IMR-90 (cell line): ENCODE measurements around the gene SYT11. TPM values are rescaled to one million over a fixed set of nuclear protein-coding genes. Genes with fewer than 3 reads are reported as not detected.
"Not testable (repeated sequence)": the region's sequence is repeated elsewhere in the genome, so short reads cannot be mapped to it uniquely, and the experiment has no call there.

Experiments used
- ATAC-seq: fragments of 200-7000 bp; cut with Tn5 transposase; 2 replicates; pipeline ENCODE4 v1.9.1; 2020; ENCODE audit warnings: low read depth, mild to moderate bottlenecking, moderate library complexity
- BruUV-seq: library from RNA; stranded (reverse); fragments of 400-500 nt; replicated peaks from 2 replicates; lab custom pipeline; 2021; lab: Mats Ljungman, UMichigan
- CTCF ChIA-PET: fragments of 300-600 bp; formaldehyde crosslinking; extraction: SDS; loops from one replicate; lab custom pipeline; 2021; ENCODE audit warnings: antibody characterized with exemption; lab: Yijun Ruan, JAX
- POLR2A ChIA-PET: fragments of 300-600 bp; sonication (Branson Sonifier 250); formaldehyde crosslinking; loops from one replicate; lab custom pipeline; 2022; ENCODE audit warnings: antibody characterized with exemption; ENCODE audit not compliant: unreplicated experiment; lab: Charles Lee
- DNase-seq: peaks from one replicate; pipeline ENCODE4 v3.0.0; 2013
- H2AFZ ChIP-seq: replicated peaks from 2 replicates; pipeline ENCODE3; 2013; ENCODE audit warnings: low read length, mild to moderate bottlenecking; ENCODE audit not compliant: poor library complexity
- H2AK5ac ChIP-seq: 2 replicates; pipeline ENCODE4 v1.6.1; 2013; ENCODE audit warnings: low read depth, low read length, inconsistent platforms
- H2AK9ac ChIP-seq: replicated peaks from 2 replicates; pipeline ENCODE3; 2013; ENCODE audit warnings: mild to moderate bottlenecking, low read depth, low read length, moderate library complexity; ENCODE audit not compliant: poor library complexity
- H2BK120ac ChIP-seq: 2 replicates; pipeline ENCODE4 v1.6.1; 2013; ENCODE audit warnings: low read depth, low read length, inconsistent platforms
- H2BK15ac ChIP-seq: 3 replicates; pipeline ENCODE4 v1.6.1; 2013; ENCODE audit warnings: low read depth, low read length, inconsistent platforms
- H2BK20ac ChIP-seq: 2 replicates; pipeline ENCODE4 v1.6.1; 2013; ENCODE audit warnings: low read depth, mild to moderate bottlenecking, inconsistent platforms, low read length, moderate library complexity
- H2BK5ac ChIP-seq: 2 replicates; pipeline ENCODE4 v1.6.1; 2013; ENCODE audit warnings: mild to moderate bottlenecking, low read depth, low read length, inconsistent platforms; ENCODE audit not compliant: poor library complexity, severe bottlenecking
- H3K14ac ChIP-seq: replicated peaks from 2 replicates; pipeline ENCODE4 v1.6.1; 2013; ENCODE audit warnings: low read depth, low read length, inconsistent platforms
- H3K18ac ChIP-seq: 2 replicates; pipeline ENCODE4 v1.6.1; 2013; ENCODE audit warnings: low read depth, low read length, control low read depth
- H3K23ac ChIP-seq: 2 replicates; pipeline ENCODE4 v1.6.1; 2013; ENCODE audit warnings: low read depth, low read length, inconsistent platforms
- H3K27ac ChIP-seq: 2 replicates; pipeline ENCODE4 v1.5.1; 2013; ENCODE audit warnings: mild to moderate bottlenecking, control low read depth, low read length; ENCODE audit not compliant: insufficient read depth
- H3K27me3 ChIP-seq: 2 replicates; pipeline ENCODE4 v1.6.1; 2013; ENCODE audit warnings: low read length; ENCODE audit not compliant: control insufficient read depth, insufficient read depth
- H3K36me3 ChIP-seq: 2 replicates; pipeline ENCODE4 v1.6.1; 2013; ENCODE audit warnings: low read length, mixed read lengths; ENCODE audit not compliant: control insufficient read depth, insufficient read depth
- H3K4ac ChIP-seq: 2 replicates; pipeline ENCODE4 v1.6.1; 2013; ENCODE audit warnings: low read depth, low read length, inconsistent platforms
- H3K4me1 ChIP-seq: 2 replicates; pipeline ENCODE4 v1.6.1; 2013; ENCODE audit warnings: low read length, mixed read lengths; ENCODE audit not compliant: control insufficient read depth, insufficient read depth
- H3K4me2 ChIP-seq: 2 replicates; pipeline ENCODE4 v1.6.1; 2013; ENCODE audit warnings: low read depth, mild to moderate bottlenecking, control low read depth, low read length, moderate library complexity
- H3K4me3 ChIP-seq: 2 replicates; pipeline ENCODE4 v1.5.1; 2013; ENCODE audit warnings: low read depth, mild to moderate bottlenecking, control low read depth, low read length, moderate library complexity; ENCODE audit not compliant: insufficient read depth
- H3K56ac ChIP-seq: 2 replicates; pipeline ENCODE4 v1.6.1; 2013; ENCODE audit warnings: low read length, inconsistent platforms; ENCODE audit not compliant: insufficient read depth; ENCODE audit errors: extremely low read depth
- H3K79me1 ChIP-seq, 2 experiments: 2 replicates each; pipeline ENCODE4 v1.6.1; 2013; ENCODE audit warnings: low read length in 2 of 2, inconsistent platforms in 1 of 2, low read depth in 1 of 2
- H3K9ac ChIP-seq: 2 replicates; pipeline ENCODE4 v1.6.1; 2013; ENCODE audit warnings: low read depth, low read length, control low read depth
- H3K9me1 ChIP-seq: 2 replicates; pipeline ENCODE4 v1.6.1; 2013; ENCODE audit warnings: low read length, inconsistent platforms; ENCODE audit not compliant: insufficient read depth
- H3K9me3 ChIP-seq: 2 replicates; pipeline ENCODE4 v1.6.1; 2013; ENCODE audit warnings: low read length; ENCODE audit not compliant: control insufficient read depth, insufficient read depth
- H4K20me1 ChIP-seq: 2 replicates; pipeline ENCODE4 v1.6.1; 2013; ENCODE audit warnings: low read length, inconsistent platforms; ENCODE audit not compliant: insufficient read depth
- H4K5ac ChIP-seq: 2 replicates; pipeline ENCODE4 v1.6.1; 2013; ENCODE audit warnings: mild to moderate bottlenecking, low read depth, low read length, control low read depth
- H4K8ac ChIP-seq, 2 experiments: 2 replicates each; pipeline ENCODE4 v1.6.1; 2013; ENCODE audit warnings: low read depth in 2 of 2, low read length in 2 of 2, control low read depth in 1 of 2, inconsistent platforms in 1 of 2
- H4K91ac ChIP-seq: 2 replicates; pipeline ENCODE4 v1.6.1; 2013; ENCODE audit warnings: low read depth, low read length, inconsistent platforms; ENCODE audit not compliant: insufficient read depth
- BHLHE40 ChIP-seq: fragments of 150-350 bp; IDR thresholded peaks from 2 replicates; pipeline ENCODE4 v1.6.1; 2016; ENCODE audit warnings: mild to moderate bottlenecking, low read depth, low read length
- CEBPB ChIP-seq: IDR thresholded peaks from 2 replicates; pipeline ENCODE4 v1.6.1; 2012; ENCODE audit warnings: low read depth, low read length, improper control_type of control experiment
- CHD1 ChIP-seq: IDR thresholded peaks from 2 replicates; pipeline ENCODE4 v1.6.1; 2012; ENCODE audit warnings: low read depth, low read length, improper control_type of control experiment
- FOS ChIP-seq: fragments of 150-350 bp; IDR thresholded peaks from 2 replicates; pipeline ENCODE4 v1.6.1; 2016; ENCODE audit warnings: low read depth, low read length
- MAFK ChIP-seq: IDR thresholded peaks from 2 replicates; pipeline ENCODE4 v1.6.1; 2012; ENCODE audit warnings: low read depth, low read length, improper control_type of control experiment
- MAZ ChIP-seq: IDR thresholded peaks from 2 replicates; pipeline ENCODE4 v1.6.1; 2012; ENCODE audit warnings: low read depth, mild to moderate bottlenecking, low read length, improper control_type of control experiment, moderate library complexity, borderline replicate concordance
- MXI1 ChIP-seq: IDR thresholded peaks from 2 replicates; pipeline ENCODE4 v1.6.1; 2012; ENCODE audit warnings: low read depth, mild to moderate bottlenecking, low read length, moderate library complexity, borderline replicate concordance
- NFE2L2 ChIP-seq: fragments of 150-350 bp; IDR thresholded peaks from 2 replicates; pipeline ENCODE4 v1.6.1; 2016; ENCODE audit warnings: low read depth, mild to moderate bottlenecking, low read length
- POLR2A ChIP-seq: IDR thresholded peaks from 2 replicates; pipeline ENCODE4 v1.6.1; 2012; ENCODE audit warnings: mild to moderate bottlenecking, low read depth, low read length
- RAD21 ChIP-seq: IDR thresholded peaks from 2 replicates; pipeline ENCODE4 v1.6.1; 2012; ENCODE audit warnings: low read length, improper control_type of control experiment
- RCOR1 ChIP-seq: IDR thresholded peaks from 2 replicates; pipeline ENCODE4 v1.6.1; 2012; ENCODE audit warnings: mild to moderate bottlenecking, low read length, improper control_type of control experiment; ENCODE audit not compliant: insufficient replicate concordance
- RFX5 ChIP-seq: IDR thresholded peaks from 2 replicates; pipeline ENCODE4 v1.8.0; 2012; ENCODE audit warnings: low read depth, mild to moderate bottlenecking, low read length, moderate library complexity
- SMC3 ChIP-seq: fragments of 150-350 bp; IDR thresholded peaks from 2 replicates; pipeline ENCODE4 v1.6.1; 2016; ENCODE audit warnings: low read depth, mild to moderate bottlenecking, antibody characterized with exemption, low read length, moderate library complexity
- WGBS, 2 experiments: methylation state at CpG; one replicate each; pipeline versions ENCODE4 v1.1.5 to v1.1.7; 2013; ENCODE audit warnings: missing lambda C conversion rate in 2 of 2; ENCODE audit not compliant: insufficient read length in 1 of 2; ENCODE audit errors: extremely low coverage in 2 of 2; 5-methylcytosine and 5-hydroxymethylcytosine counted together
- dilution Hi-C: fragments of 300-500 bp; cut with HindIII; formaldehyde crosslinking; loops from one replicate; pipeline ENCODE4 v1.14.3; 2018; ENCODE audit warnings: low sequenced_read_pairs; ENCODE audit not compliant: unreplicated experiment
- in situ Hi-C: fragments of 300-500 bp; cut with MboI; formaldehyde crosslinking; loops from 3 replicates; pipeline ENCODE4 v1.14.3; 2019; ENCODE audit warnings: low sequenced_read_pairs, inconsistent platforms, mixed read lengths
- intact Hi-C: fragments of 100-400 bp; cut with micrococcal nuclease; formaldehyde crosslinking; loops from 2 replicates; pipeline ENCODE4 v1.10.0; 2022
- polyA plus RNA-seq, 3 experiments: library from polyadenylated mRNA; depleted of rRNA; stranded (reverse); fragments of >200 nt; gene quantifications; 2 replicates each; pipeline ENCODE4 v1.2.3, GENCODE V29; 2012; ENCODE audit warnings: low replicate concordance in 1 of 3
- total RNA-seq: library from RNA; depleted of rRNA; stranded (reverse); fragments of >200 nt; gene quantifications from 2 replicates; pipeline ENCODE4 v1.2.3, GENCODE V29; 2012
- TF ChIP-seq, protein P1 (sequence below): fragments of 150-350 bp; IDR thresholded peaks from 2 replicates; pipeline ENCODE4 v1.6.1; 2017; ENCODE audit warnings: mild to moderate bottlenecking, antibody characterized with exemption, low read length, low read depth

The SYT11 gene
- total and polyA plus RNA-seq, 2 of the 4 experiments (the other 2 are of a cell fraction): 22.9 to 43.7 TPM

DNA sequence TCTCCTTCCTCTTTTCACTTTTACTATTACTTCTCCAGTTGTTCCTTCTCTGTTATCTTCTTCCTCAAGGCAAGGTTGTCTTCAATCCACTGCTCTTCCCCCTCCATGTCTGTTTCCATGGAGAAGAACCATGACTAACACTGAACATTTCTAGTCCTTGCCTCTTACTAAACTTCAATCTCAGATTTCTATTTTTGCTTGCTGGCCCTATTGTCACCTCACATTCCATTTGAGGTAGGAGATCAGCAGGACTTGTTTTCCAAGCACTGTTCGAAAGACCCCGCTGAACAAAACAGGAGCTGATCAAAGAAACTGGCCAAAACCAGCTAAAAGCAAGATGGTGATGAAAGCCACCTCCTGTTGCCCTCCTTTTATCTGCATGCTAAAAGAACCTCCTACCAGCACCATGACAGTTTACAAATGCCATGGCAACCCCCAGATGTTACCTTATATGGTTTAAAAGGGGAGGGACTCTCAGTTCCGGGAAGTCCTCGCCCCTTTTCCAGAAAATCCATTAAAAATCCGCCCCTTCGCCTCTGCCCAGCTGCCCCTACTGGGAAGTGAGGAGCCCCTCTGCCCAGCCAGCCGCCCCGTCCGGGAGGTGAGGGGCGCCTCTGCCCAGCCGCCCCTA is 25.0 kb upstream of the SYT11 start:
- in situ Hi-C loops: no loop called here

DNA sequence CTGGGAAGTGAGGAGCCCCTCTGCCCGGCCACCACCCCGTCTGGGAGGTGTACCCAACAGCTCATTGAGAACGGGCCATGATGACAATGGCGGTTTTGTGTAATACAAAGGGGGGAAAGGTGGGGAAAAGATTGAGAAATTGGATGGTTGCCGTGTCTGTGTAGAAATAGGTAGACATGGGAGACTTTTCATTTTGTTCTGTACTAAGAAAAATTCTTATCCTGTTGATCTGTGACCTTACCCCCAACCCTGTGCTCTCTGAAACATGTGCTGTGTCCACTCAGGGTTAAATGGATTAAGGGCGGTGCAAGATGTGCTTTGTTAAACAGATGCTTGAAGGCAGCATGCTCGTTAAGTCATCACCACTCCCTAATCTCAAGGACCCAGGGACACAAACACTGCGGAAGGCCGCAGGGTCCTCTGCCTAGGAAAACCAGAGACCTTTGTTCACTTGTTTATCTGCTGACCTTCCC is 24.4 kb upstream of the SYT11 start:
- H3K23ac ChIP-seq, H4K8ac ChIP-seq, DNase-seq, dilution Hi-C loops, H2BK15ac ChIP-seq, ATAC-seq, H3K9ac ChIP-seq, H3K14ac ChIP-seq, BruUV-seq, in situ Hi-C loops, H2BK5ac ChIP-seq, H3K18ac ChIP-seq, H4K91ac ChIP-seq, H3K27ac ChIP-seq, H3K4ac ChIP-seq, H3K9me3 ChIP-seq, H3K4me1 ChIP-seq, H2AFZ ChIP-seq, H2AK5ac ChIP-seq, H3K56ac ChIP-seq, POLR2A ChIA-PET, H4K20me1 ChIP-seq, H2BK120ac ChIP-seq, H4K5ac ChIP-seq, CTCF ChIA-PET, intact Hi-C loops, H3K27me3 ChIP-seq, H2AK9ac ChIP-seq, H3K4me2 ChIP-seq, H3K4me3 ChIP-seq, H2BK20ac ChIP-seq: not testable (repeated sequence)
- H3K36me3 ChIP-seq: peaks cover 10% of the 10 kb centered on the region
- H3K9me1 ChIP-seq: peaks cover 11% of the 10 kb centered on the region; the same call in 1 of the 2 replicates
- WGBS, 2 experiments: no CpG with 5 or more reads among the region's 9 CpGs
- H3K79me1 ChIP-seq: peaks cover 21 to 58% of the 10 kb centered on the region in 2 experiments

More for the DNA sequence above, 25.0 kb upstream of the SYT11 start:
- peaks cover 10% of the 10 kb centered on the region for H3K36me3 ChIP-seq
- peaks cover 3% of the 10 kb centered on the region for H4K20me1 ChIP-seq
- intact Hi-C loops: no loop called here
- no CpG with 5 or more reads among the region's 11 CpGs for WGBS, 2 experiments
- H2BK5ac ChIP-seq: peak overlapping the region; percentile 73
- no peak overlapping the region for H4K8ac ChIP-seq
- 0 out of 2 replicates have a peak overlapping the region, but pooled peaks have one; percentile 37 for H3K14ac ChIP-seq
- no peak overlapping the region for H2BK15ac ChIP-seq
- DNase-seq (peak; percentile 70), ATAC-seq (peak; percentile 83)
- no peak overlapping the region for H3K18ac ChIP-seq
- peaks cover 3% of the 10 kb centered on the region; the same call in 1 of the 2 replicates for H3K4me1 ChIP-seq
- H2AK9ac ChIP-seq: peak overlapping the region; percentile 72
- H2BK20ac ChIP-seq: no peak overlapping the region
- peaks cover 11% of the 10 kb centered on the region; the same call in 1 of the 2 replicates for H3K9me1 ChIP-seq
- dilution Hi-C loops: no loop called here
- no peak overlapping the region for H3K56ac ChIP-seq
- H2AK5ac ChIP-seq: no peak overlapping the region
- TF ChIP-seq FOS: no peak
- no peak for TF ChIP-seq RAD21
- TF ChIP-seq RFX5: no peak
- TF ChIP-seq MAZ: no peak
- TF ChIP-seq MAFK: no peak
- no peak for TF ChIP-seq CHD1
- no peak for TF ChIP-seq MXI1
- TF ChIP-seq POLR2A: no peak
- TF ChIP-seq, protein P1, sequence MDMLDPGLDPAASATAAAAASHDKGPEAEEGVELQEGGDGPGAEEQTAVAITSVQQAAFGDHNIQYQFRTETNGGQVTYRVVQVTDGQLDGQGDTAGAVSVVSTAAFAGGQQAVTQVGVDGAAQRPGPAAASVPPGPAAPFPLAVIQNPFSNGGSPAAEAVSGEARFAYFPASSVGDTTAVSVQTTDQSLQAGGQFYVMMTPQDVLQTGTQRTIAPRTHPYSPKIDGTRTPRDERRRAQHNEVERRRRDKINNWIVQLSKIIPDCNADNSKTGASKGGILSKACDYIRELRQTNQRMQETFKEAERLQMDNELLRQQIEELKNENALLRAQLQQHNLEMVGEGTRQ: no peak
- TF ChIP-seq BHLHE40: no peak
- no peak for TF ChIP-seq SMC3
- TF ChIP-seq NFE2L2: no peak
- TF ChIP-seq RCOR1: no peak
- TF ChIP-seq CEBPB: no peak
- no peak overlapping the region for H4K5ac ChIP-seq
- peaks cover 21 to 64% of the 10 kb centered on the region in 2 experiments for H3K79me1 ChIP-seq
- H3K4ac ChIP-seq: 0 out of 2 replicates have a peak overlapping the region, but pooled peaks have one; percentile 27
- H3K9me3 ChIP-seq: no peaks in the 10 kb centered on the region
- ChIA-PET CTCF (no interaction called here), POLR2A (no interaction called here)
- H2BK120ac ChIP-seq: no peak overlapping the region
- no peak overlapping the region for H2AFZ ChIP-seq
- H4K91ac ChIP-seq: no peak overlapping the region
- peak overlapping the region; percentile 63; the same call in 1 of the 2 replicates for H3K4me2 ChIP-seq
- no TSS peak for BruUV-seq
- no peak overlapping the region for H3K9ac ChIP-seq
- no peak overlapping the region for H3K4me3 ChIP-seq
- H3K27ac ChIP-seq: no peak overlapping the region; the same call in 1 of the 2 replicates
- no peak overlapping the region for H3K23ac ChIP-seq
- H3K27me3 ChIP-seq: no peaks in the 10 kb centered on the region
